Transverse colon (tissue), 4 donors: Measurements from ENCODE around the gene GALNT13.

Source experiments
- POLR2A ChIP-seq: fragments of 450-650 bp; IDR thresholded peaks from one replicate; pipeline ENCODE4 v1.6.1; 2016; ENCODE audit warnings: antibody characterized with exemption, mild to moderate bottlenecking, moderate library complexity
- POLR2AphosphoS5 ChIP-seq, 3 donors: sonication (generic); formaldehyde crosslinking; IDR thresholded peaks; one replicate each; pipeline ENCODE4 v1.6.1; 2016; ENCODE audit warnings: antibody characterized with exemption in 3 of 3
- TF ChIP-seq, protein P1 (sequence below), 5 experiments: fragments of 200-600 bp in 3 of 5; fragments of 450-650 bp in 2 of 5; sonication (generic) in 3 of 5; IDR thresholded peaks; 1 replicate in 2 of 5; 2 replicates in 3 of 5; pipeline ENCODE4 v1.5.1; 2016 to 2017; ENCODE audit warnings: antibody characterized with exemption in 5 of 5, inconsistent platforms in 3 of 5, mild to moderate bottlenecking in 2 of 5, moderate library complexity in 1 of 5

DNA sequence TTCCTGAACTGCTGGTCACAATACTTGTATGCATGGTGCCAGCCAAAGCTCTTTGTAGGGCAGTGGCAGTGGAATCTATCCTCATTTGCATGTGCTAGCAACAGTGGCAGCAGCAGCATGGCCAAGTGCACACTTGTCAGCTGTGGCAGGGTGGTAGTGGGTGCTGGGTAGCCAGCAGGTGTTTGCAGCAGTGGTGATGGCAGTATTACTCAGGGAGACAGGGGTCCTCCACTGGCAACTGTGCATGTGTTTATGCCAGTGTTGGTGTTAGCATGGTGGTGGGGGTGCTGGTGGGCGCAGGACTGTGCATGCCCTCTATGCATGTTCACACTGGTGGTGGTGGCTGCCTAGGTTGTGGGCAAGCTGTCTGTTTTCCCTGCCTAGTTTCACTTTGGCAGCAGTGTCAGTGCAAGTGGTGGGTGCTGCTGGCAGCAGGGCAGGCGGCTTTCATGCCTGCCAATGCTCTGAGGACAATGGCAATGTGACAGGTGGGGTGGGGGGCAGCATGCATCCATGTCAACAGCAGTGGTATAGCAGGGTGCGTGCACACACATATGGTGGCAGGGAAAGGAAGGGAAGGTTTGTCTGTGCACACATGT is 41.2 kb downstream of the GALNT13 start:
- TF ChIP-seq, protein P1, sequence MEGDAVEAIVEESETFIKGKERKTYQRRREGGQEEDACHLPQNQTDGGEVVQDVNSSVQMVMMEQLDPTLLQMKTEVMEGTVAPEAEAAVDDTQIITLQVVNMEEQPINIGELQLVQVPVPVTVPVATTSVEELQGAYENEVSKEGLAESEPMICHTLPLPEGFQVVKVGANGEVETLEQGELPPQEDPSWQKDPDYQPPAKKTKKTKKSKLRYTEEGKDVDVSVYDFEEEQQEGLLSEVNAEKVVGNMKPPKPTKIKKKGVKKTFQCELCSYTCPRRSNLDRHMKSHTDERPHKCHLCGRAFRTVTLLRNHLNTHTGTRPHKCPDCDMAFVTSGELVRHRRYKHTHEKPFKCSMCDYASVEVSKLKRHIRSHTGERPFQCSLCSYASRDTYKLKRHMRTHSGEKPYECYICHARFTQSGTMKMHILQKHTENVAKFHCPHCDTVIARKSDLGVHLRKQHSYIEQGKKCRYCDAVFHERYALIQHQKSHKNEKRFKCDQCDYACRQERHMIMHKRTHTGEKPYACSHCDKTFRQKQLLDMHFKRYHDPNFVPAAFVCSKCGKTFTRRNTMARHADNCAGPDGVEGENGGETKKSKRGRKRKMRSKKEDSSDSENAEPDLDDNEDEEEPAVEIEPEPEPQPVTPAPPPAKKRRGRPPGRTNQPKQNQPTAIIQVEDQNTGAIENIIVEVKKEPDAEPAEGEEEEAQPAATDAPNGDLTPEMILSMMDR (IDR thresholded peaks at IDR 0.05): no peak
- TF ChIP-seq POLR2AphosphoS5 (IDR thresholded peaks at IDR 0.05) (no peak), POLR2A (no peak)
